BE2C (cell line): ENCODE results near the gene MTCL1.

Experiments used
- DNase-seq: peaks from one replicate; pipeline ENCODE4 v3.0.0-alpha.2; 2020
- H3K27me3 ChIP-seq: fragments of 250-450 bp; sonication (Bioruptor Pico); 2 replicates; pipeline ENCODE4 v1.5.1; 2020; ENCODE audit warnings: mild to moderate bottlenecking
- H3K36me3 ChIP-seq: fragments of 250-450 bp; sonication (Bioruptor Pico); 2 replicates; pipeline ENCODE4 v1.5.1; 2020; ENCODE audit warnings: mild to moderate bottlenecking
- H3K4me1 ChIP-seq: fragments of 250-450 bp; sonication (Bioruptor Pico); 2 replicates; pipeline ENCODE4 v1.5.1; 2020
- H3K4me3 ChIP-seq: 2 replicates; pipeline ENCODE4 v1.5.1; 2011; ENCODE audit warnings: low read depth, low read length
- H3K9me3 ChIP-seq: fragments of 250-450 bp; sonication (Bioruptor Pico); 2 replicates; pipeline ENCODE4 v1.5.1; 2020
- CTCF ChIP-seq: IDR thresholded peaks from 2 replicates; pipeline ENCODE4 v1.5.1; 2012; ENCODE audit warnings: mild to moderate bottlenecking, low read depth, low read length

MTCL1 gene

GRCh38 chr18:8800876-8801262, 95.5 kb downstream of the MTCL1 start:
- H3K9me3 ChIP-seq = no peaks in the 10 kb centered on the region
- DNase-seq = no peak
- no peaks in the 10 kb centered on the region for H3K27me3 ChIP-seq
- peaks cover 4% of the 10 kb centered on the region; the same call in 1 of the 2 replicates for H3K36me3 ChIP-seq
- no peak for TF ChIP-seq CTCF
- H3K4me3 ChIP-seq = no peak overlapping the region
- peaks cover 19% of the 10 kb centered on the region for H3K4me1 ChIP-seq

- TF ChIP-seq CTCF = no peak
- H3K4me3 ChIP-seq = no peak overlapping the region
- no peak for DNase-seq
- H3K4me1 ChIP-seq = peaks cover 19% of the 10 kb centered on the region
- peaks cover 4% of the 10 kb centered on the region; the same call in 1 of the 2 replicates for H3K36me3 ChIP-seq
- H3K27me3 ChIP-seq = no peaks in the 10 kb centered on the region
- H3K9me3 ChIP-seq = no peaks in the 10 kb centered on the region
These were observed 96.0 kb downstream of the MTCL1 start for GRCh38 chr18:8801263-8801901.

DNA sequence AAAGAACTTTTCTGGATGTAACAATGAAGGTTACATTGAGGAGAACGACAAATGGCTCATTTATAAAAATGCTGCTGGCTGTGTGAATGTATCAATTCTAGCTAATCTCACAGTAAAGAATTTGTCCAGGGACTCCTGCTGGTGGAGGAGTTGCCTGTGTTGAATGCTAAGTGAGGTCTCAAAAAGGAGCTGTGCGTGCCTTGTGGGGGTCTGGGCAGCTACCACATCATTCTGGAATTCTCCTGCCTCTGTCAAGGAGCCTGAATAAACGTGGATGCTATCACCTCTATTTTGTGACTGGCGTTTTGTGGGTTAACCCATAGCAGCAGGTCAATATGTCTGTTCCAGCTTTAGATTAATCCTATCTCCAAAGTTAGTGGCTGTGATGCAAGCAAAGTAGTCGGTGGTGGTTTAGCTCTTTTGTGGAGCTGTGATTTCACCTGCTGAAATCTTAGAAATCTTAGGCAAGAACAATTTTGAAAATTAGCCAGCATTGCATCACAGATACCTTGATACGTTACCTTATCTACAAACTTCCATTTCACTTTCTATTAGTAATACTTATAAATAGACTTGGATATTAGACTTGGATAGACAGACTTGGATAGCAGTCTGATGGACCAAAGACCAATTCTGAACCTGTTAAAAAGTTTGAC, 96.8 kb downstream of the MTCL1 start:
- H3K4me3 ChIP-seq = no peak overlapping the region
- H3K9me3 ChIP-seq = no peaks in the 10 kb centered on the region
- no peak for TF ChIP-seq CTCF
- DNase-seq = no peak
- no peaks in the 10 kb centered on the region for H3K27me3 ChIP-seq
- peaks cover 19% of the 10 kb centered on the region for H3K4me1 ChIP-seq
- H3K36me3 ChIP-seq = no peaks in the 10 kb centered on the region; the same call in 1 of the 2 replicates

- no peak overlapping the region for H3K4me3 ChIP-seq
- no peaks in the 10 kb centered on the region for H3K36me3 ChIP-seq
- peaks cover 19% of the 10 kb centered on the region for H3K4me1 ChIP-seq
- DNase-seq = no peak
- H3K9me3 ChIP-seq = no peaks in the 10 kb centered on the region
- H3K27me3 ChIP-seq = no peaks in the 10 kb centered on the region
- no peak for TF ChIP-seq CTCF
These were observed 97.9 kb downstream of the MTCL1 start for GRCh38 chr18:8803063-8803795.

- no peak for TF ChIP-seq CTCF
- H3K9me3 ChIP-seq = no peaks in the 10 kb centered on the region
- no peaks in the 10 kb centered on the region for H3K36me3 ChIP-seq
- H3K4me3 ChIP-seq = no peak overlapping the region
- no peaks in the 10 kb centered on the region for H3K27me3 ChIP-seq
- no peak for DNase-seq
- H3K4me1 ChIP-seq = peaks cover 13% of the 10 kb centered on the region
These were observed 98.6 kb downstream of the MTCL1 start for GRCh38 chr18:8803957-8804356.
